Upper lobe of left lung (tissue), 6 donors: ENCODE results near the gene TRIM50. TPM values are rescaled to one million over a fixed set of nuclear protein-coding genes. Genes with fewer than 3 reads are reported as not detected.
"Not testable (repeated sequence)": the region's sequence is repeated elsewhere in the genome, so short reads cannot be mapped to it uniquely, and the experiment has no call there.

Source experiments
- ATAC-seq, 2 donors: fragments of 200-7000 bp; cut with Tn5 transposase; one replicate each; pipeline ENCODE4 v1.9.1; 2022; ENCODE audit warnings: mild to moderate bottlenecking in 2 of 2, moderate library complexity in 2 of 2; ENCODE audit not compliant: low FRiP score in 2 of 2
- DNase-seq, 2 donors: peaks; one replicate each; pipeline ENCODE4 v3.0.0-alpha.2; 2019 to 2020
- H3K27ac ChIP-seq, 4 donors: fragments of 200-600 bp; sonication (generic); one replicate each; pipeline ENCODE4 v1.5.1; 2016 to 2019
- H3K27me3 ChIP-seq, 4 donors: fragments of 200-600 bp; sonication (generic); one replicate each; pipeline ENCODE4 v1.5.1; 2017 to 2019
- H3K36me3 ChIP-seq, 4 donors: fragments of 200-600 bp; sonication (generic); one replicate each; pipeline ENCODE4 v1.5.1; 2016 to 2019
- H3K4me1 ChIP-seq, 4 donors: fragments of 200-600 bp; sonication (generic); one replicate each; pipeline ENCODE4 v1.5.1; 2018 to 2019
- H3K4me3 ChIP-seq, 4 donors: fragments of 200-600 bp; sonication (generic); one replicate each; pipeline ENCODE4 v1.5.1; 2017 to 2019; ENCODE audit warnings: mild to moderate bottlenecking in 2 of 4, moderate library complexity in 1 of 4
- H3K9me3 ChIP-seq, 4 donors: fragments of 200-600 bp; sonication (generic); one replicate each; pipeline ENCODE4 v1.5.1; 2018 to 2019
- WGBS, 2 donors: methylation state at CpG; one replicate each; pipeline ENCODE4 v1.1.5; 2017 to 2018; 5-methylcytosine and 5-hydroxymethylcytosine counted together
- small RNA-seq, 4 donors: library from RNA; depleted of rRNA; stranded (forward); fragments of <200 nt; gene quantifications; one replicate each; pipeline ENCODE3, GENCODE V24; 2016
- total RNA-seq, 6 donors: library from RNA; depleted of rRNA in 4 of 6; stranded (reverse); fragments of >200 nt in 4 of 6; gene quantifications; one replicate each; pipeline versions ENCODE4 v1.1.0 to v1.2.1, GENCODE V29; 2016 to 2021
- donor health status: DM: no; HTN: no; CAD: no; lungs with moderate emphysema.
- donor health status: DM: no; HTN: yes; CAD: no; lungs with severe emphysema.

Gene TRIM50
- total RNA-seq, 6 donors from 2014 or later: 0.13 to 0.55 (median 0.37) TPM; not detected in 3

DNA sequence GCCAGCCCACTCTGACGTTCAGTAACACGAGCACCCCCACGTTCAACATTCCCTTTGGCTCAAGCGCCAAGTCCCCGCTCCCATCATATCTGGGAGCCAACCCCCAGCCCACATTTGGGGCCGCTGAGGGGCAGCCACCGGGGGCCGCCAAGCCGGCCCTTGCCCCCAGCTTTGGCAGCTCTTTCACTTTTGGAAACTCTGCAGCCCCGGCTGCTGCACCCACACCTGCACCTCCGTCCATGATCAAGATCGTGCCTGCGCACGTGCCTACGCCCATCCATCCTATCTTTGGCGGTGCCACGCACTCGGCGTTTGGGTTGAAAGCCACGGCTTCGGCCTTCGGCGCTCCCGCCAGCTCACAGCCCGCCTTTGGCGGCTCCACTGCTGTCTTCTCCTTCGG is 30.2 kb downstream of the TRIM50 start:
- H3K27ac ChIP-seq, H3K4me1 ChIP-seq, DNase-seq, H3K9me3 ChIP-seq, H3K36me3 ChIP-seq, H3K4me3 ChIP-seq, H3K27me3 ChIP-seq, ATAC-seq: not testable (repeated sequence)
- 96 to 97% methylated on average over 15 to 18 of the region's 27 CpGs for WGBS, 2 donors

DNA sequence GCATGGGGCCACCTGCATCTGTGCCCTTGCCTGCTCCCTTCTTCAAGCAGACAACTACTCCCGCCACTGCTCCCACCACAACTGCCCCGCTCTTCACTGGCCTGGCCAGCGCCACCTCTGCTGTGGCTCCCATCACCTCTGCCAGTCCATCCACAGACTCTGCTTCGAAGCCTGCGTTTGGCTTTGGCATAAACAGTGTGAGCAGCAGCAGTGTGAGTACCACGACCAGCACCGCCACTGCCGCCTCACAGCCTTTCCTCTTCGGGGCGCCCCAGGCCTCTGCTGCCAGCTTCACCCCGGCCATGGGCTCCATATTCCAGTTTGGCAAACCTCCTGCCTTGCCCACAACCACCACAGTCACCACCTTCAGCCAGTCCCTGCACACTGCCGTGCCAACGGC is 30.6 kb downstream of the TRIM50 start:
- ATAC-seq, H3K9me3 ChIP-seq, H3K27me3 ChIP-seq, DNase-seq, H3K36me3 ChIP-seq, H3K4me3 ChIP-seq, H3K27ac ChIP-seq, H3K4me1 ChIP-seq: not testable (repeated sequence)
- WGBS, 2 donors: no CpG with 5 or more reads among the region's 13 CpGs

DNA sequence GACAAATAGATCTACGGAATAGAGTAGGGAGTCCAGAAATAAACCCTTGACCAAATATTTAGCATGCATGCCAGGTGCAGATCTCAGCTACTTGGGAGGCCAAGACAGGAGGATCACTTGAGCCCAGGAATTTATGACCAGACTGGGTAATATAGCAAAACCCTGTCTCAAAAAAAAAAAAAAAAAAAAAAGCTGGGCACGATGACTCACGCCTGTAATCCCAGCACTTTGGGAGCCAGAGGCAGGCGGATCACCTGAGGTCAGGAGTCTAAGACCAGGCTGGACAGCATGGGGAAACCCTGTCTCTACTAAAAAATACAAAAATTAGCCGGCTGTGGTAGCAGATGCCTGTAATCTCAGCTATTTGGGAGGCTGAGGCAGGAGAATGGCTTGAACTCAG is 50.7 kb downstream of the TRIM50 start:
- WGBS, 2 donors: 63 to 76% methylated on average over 3 to 4 of the region's 5 CpGs
- not testable (repeated sequence) for H3K36me3 ChIP-seq, H3K4me3 ChIP-seq, DNase-seq, H3K27me3 ChIP-seq, ATAC-seq, H3K9me3 ChIP-seq, H3K4me1 ChIP-seq, H3K27ac ChIP-seq

DNA sequence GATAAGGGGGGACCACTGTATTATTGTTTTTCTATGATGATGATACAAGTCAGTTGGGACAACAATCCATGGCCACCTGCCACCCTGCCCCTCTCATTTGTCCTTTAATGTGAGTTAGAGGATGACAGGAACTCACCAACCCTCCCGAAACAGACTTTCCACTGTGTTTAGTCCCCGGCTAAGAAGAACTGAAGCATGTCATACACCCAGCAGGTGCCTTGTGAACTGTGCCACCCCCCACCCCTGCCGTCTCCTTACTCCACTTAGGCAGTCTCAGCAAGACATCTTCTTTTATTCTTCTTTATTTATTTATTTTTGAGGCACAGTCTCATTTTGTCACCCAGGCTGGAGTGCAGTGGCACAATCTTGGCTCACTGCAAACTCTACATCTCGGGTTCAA is 60.1 kb downstream of the TRIM50 start:
- H3K9me3 ChIP-seq, H3K36me3 ChIP-seq, H3K27ac ChIP-seq, H3K4me1 ChIP-seq, ATAC-seq, H3K4me3 ChIP-seq, H3K27me3 ChIP-seq, DNase-seq: not testable (repeated sequence)
- WGBS, 2 donors: 98 to 100% methylated on average over 3 to 4 of the region's 4 CpGs

DNA sequence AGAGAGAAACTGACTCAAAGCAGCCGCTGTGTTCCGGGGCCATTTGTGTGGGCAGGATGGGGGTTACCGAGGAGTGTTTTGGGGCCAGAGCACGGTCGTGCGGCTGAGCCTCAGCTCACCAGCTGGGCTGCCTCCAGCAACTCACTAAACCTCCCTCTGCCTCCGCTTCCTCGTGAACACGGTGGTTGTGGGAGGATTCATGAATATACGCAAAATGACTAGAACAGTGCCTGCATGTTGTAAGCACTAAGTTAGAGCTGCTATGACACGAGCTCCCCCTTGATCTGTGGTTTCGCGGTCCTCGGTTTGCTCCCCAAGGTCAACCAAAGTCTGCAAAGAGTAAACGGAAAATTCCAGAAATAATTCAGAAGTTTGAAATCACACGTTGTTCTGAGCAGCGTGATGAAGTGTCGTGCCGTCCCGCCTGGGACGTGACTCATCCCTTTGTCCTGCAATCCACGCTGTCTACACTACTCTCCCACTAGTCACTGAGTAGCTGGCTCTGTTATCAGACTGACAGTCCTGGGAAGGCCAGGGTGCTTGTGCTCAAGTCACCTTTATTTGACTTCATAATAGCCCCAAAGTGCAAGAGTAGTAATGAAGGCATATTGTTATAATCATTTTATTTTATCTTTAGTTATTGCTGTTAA is 61.0 kb downstream of the TRIM50 start:
- DNase-seq, H3K4me3 ChIP-seq: not testable (repeated sequence)
- peak; percentile 78 to 92 for ATAC-seq

More for the DNA sequence above, 61.0 kb downstream of the TRIM50 start:
- H3K9me3 ChIP-seq, H3K36me3 ChIP-seq, H3K4me1 ChIP-seq, H3K27ac ChIP-seq, H3K27me3 ChIP-seq: not testable (repeated sequence)
- WGBS, 2 donors: no CpG with 5 or more reads among the region's 22 CpGs

Small RNA genes lying within 50 kb of the gene (small RNA-seq; reads per million reads assigned to genes)
- 0 reads per million in 4 donors for gene RNU6-1080P

Other genes starting within 250 kb of the TRIM50 start
- not detected for gene SPDYE9, start 242.0 kb downstream of the TRIM50 start, total RNA-seq
- gene NSUN5, start 19.3 kb downstream of the TRIM50 start, total RNA-seq: 10 to 100 TPM; 19.4 to 34.5 (median 30.9) TPM
- under 1 TPM in 1 of 6 donors, not detected in 5; 0.30 TPM for gene FKBP6, start 79 bp upstream of the TRIM50 start, total RNA-seq
- 1 to 10 TPM in 1 of 6 donors, under 1 TPM in 4, not detected in 1; 0.30 to 1.2 (median 0.63) TPM for gene FZD9, start 105.7 kb upstream of the TRIM50 start, total RNA-seq
- 10 to 100 TPM; 45.8 to 71.4 (median 56.0) TPM for gene BAZ1B, start 194.2 kb upstream of the TRIM50 start, total RNA-seq
- 10 to 100 TPM; 50.3 to 95.9 (median 62.5) TPM for gene BCL7B, start 229.6 kb upstream of the TRIM50 start, total RNA-seq